Limb (tissue), 2 donors: ENCODE data around the gene OSBPL1A.
A peak's percentile ranks its signal among the peaks of the same experiment; 100 is the strongest.

Experiments used
- DNase-seq, 2 donors: peaks; one replicate each; pipeline ENCODE4 v3.0.0-alpha.2; 2016; ENCODE audit errors: extremely low spot score in 2 of 2

The OSBPL1A gene

GRCh38 chr18:24397694-24398368, at the start of gene OSBPL1A:
TSS of gene OSBPL1A (minus strand) at chr18:24397824. CDS start at chr18:24377533, 20,291 bp downstream.
- peak; percentile 92 to 96 for DNase-seq

GRCh38 chr18:24446953-24447538, 49.4 kb upstream of the OSBPL1A start:
- no peak for DNase-seq

DNA sequence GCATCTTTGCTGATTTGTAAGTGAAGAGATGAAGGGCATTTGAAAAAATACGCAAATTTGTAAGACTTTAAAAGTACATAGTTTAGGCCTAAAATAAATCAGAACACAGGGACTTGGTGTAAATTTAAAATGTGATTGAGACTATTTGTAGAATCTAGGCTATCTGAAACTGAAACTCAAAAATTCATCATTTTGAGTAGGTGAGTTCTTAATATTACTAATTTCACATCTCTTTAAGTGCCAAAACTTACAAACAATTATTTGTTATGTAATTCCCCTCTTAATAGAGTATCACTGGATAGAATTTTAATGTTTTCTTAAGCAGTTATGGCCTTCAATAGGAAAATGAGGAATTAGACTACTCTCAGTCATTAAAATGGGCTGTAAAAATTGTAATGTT, 48.8 kb upstream of the OSBPL1A start:
- no peak for DNase-seq

- DNase-seq: no peak
Measured at GRCh38 chr18:24443870-24444269, 46.2 kb upstream of the OSBPL1A start.

- DNase-seq: no peak
Measured at GRCh38 chr18:24436939-24437338, 39.3 kb upstream of the OSBPL1A start.

- DNase-seq: no peak
Measured at GRCh38 chr18:24432618-24433017, 35.0 kb upstream of the OSBPL1A start.

DNA sequence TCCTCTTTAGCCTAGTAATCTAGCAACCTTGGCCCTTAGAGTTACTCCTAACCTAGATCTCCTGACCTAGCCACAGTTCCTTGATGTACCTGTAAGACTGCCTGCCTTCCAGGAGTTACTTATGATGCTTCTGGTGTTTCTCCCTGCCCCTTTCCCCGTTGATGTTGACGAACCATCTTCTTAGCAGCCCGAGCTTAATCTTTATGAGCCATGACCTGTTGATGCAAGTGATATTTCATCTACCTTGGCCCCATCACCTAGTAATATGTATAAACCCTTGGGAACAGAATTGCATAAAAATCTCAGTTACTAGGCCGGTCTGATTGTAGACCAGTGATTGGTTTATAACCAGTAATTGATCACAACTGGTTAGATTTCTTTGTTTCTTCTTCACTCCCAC, 31.6 kb upstream of the OSBPL1A start:
- DNase-seq: no peak

GRCh38 chr18:24428709-24429108, 31.1 kb upstream of the OSBPL1A start:
- no peak for DNase-seq

GRCh38 chr18:24427484-24427883, 29.9 kb upstream of the OSBPL1A start:
- peak in 1 of 2 donors; percentile 26 for DNase-seq

DNA sequence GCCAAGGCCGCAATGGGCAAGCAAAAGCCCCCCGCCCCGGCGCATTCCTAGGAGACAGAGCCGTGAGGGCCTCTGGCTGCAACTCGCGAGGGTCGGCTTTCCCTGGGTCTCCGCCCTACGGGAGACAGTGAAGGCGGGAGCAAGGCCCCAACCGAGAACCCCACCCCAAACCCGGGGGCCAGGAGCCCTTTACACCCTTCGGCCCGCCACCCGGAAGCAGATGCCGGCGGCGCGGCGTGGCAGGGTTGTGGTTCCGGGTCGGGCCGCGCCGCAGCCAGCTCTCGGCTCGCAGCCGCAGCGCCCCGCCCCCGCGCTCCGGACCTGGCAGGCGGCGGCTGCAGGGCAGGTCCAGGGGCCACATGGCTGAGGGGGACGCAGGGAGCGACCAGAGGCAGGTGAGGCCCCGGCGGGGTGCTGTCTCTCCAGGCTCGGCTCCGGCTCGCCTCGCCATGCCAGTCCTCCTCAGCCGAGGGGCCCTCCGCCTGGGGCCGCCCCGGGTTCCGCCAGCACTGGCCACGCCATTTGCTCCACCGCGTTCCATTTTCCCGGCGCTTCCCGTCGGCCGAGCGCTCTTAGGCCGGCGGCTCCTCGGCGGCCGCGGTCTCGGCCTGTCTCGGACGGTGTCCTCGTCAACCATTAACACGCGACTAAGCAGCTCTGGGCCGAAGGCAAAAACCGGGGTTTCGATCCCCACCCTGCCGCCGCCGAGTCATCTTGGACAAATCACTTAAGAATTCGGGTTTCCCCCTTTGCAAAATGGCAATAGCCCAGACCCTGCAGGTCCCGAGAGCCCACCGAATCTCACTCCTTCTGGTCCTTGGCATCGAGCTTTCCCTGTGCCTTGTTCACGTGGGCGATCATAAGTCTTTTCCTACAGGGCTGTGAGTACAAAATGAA, 29.0 kb upstream of the OSBPL1A start, which contains the start of gene IMPACT:
Gene IMPACT, plus strand, starts transcription at position 273 of the 897 bp plus-strand sequence. Its CDS starts 87 bp downstream, at position 360.
- DNase-seq: peak; percentile 87 to 93

- DNase-seq: no peak
Measured at GRCh38 chr18:24426073-24426397, 28.4 kb upstream of the OSBPL1A start.

DNA sequence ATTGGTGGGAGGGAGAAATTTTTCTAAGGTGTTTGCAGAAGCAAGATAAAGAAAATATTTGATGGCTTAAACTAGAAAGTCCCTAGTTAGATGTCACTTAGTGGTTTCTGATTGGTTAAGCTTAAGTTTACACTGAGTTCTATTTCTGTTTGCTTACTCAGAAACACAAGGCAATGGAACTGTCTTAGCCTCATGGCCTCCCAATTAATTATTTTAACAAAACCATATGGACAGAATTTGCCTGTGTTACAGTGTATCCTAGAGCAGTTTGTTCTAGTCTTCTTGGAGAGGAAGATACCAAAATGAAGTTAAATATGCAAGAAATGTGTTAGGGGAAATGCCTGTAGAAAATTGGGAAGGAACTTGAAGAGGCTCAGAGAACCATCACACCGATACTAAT, 24.2 kb upstream of the OSBPL1A start:
- no peak for DNase-seq

- no peak for DNase-seq
Measured at GRCh38 chr18:24420551-24420950, 22.9 kb upstream of the OSBPL1A start.

DNA sequence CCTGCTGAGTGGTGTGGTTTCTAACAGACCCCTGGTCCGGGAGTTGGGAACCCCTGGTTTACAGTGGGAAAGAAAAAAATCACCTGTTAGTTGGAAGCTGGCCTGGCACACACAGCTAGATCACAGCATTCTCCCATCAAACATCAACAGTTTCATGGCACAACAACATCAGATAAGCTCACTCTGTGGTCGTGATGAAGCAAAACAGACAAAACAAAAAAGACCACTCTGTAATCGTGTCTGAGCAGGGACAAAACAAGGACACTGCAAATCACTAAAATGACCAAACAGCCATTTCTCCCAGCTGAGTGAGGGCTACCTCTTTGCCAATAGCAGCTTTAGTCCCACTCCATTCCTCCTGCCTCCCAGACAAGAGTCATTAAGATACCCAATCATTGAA, 19.9 kb upstream of the OSBPL1A start:
- DNase-seq: no peak

DNA sequence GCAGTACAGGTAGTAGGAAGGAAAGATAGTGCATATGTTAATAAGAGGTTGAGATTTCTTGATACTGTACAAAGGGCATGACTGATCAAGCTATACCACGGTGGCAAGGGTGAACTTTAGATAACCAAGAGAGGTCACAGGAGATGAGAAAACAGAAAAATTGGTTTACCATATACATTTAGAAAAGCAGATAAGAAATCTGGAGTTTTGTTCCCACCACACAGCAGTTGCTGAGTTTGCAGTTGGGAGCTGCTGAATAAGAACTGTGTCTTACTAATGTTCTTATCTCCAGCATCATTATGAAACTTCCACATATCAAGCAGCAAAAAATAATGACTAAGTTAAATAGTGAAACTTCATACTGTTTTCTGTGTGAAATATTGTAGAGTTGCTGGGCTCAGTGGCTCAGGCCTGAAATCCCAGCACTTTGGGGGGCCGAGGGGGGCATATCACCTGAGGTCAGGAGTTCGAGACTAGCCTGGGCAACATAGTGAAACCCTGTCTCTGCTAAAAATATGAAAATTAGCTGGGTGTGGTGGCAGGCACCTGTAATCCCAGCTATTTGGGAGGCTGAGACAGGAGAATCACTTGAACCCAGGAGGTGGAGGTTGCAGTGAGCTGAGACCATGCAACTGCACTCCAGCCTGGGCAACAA, 16.9 kb upstream of the OSBPL1A start:
- DNase-seq: no peak

- DNase-seq: no peak
Measured at GRCh38 chr18:24413148-24413547, 15.5 kb upstream of the OSBPL1A start.

GRCh38 chr18:24408496-24408895, 10.9 kb upstream of the OSBPL1A start:
- DNase-seq: no peak

- DNase-seq: no peak
Measured at GRCh38 chr18:24404591-24404990, 7.0 kb upstream of the OSBPL1A start.

GRCh38 chr18:24403076-24403475, 5.5 kb upstream of the OSBPL1A start:
- no peak for DNase-seq

DNA sequence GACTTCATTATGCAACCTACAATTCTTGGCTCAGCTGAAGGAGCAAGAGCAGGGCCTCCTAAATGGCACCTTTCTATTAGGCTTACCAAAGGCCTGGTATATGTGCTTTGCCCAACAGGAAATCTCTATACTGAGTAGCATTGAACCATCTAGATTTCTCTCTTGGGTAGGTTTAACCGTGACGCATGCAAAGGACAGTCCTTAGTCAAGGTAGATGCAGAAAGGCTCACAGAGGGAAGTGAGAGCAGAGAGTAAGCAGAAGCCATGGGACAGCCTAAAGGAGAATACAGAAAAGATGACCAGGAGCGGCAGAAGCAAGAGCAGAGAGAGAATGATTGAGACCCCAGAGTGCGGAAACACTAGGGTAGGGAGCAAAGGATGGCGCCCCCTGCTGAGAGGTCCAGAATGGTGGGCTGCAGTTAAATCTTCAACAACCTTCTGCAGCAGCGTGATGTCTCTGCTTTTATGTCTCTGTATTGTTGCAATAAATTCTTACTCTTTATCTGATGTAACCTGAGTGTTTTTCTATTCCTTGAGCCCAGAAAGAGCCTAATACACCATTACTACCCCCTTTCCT, 4.7 kb upstream of the OSBPL1A start:
- no peak for DNase-seq

- no peak for DNase-seq
Measured at GRCh38 chr18:24400587-24400986, 3.0 kb upstream of the OSBPL1A start.
